ENCODE measurements around the gene TRAP1.

- no peak for TF ChIP-seq CEBPB (IDR thresholded peaks at IDR 0.05)
- TF ChIP-seq TAF1 (IDR thresholded peaks at IDR 0.05; ENCODE audit: low read depth): no peak
- TF ChIP-seq NFIC (IDR thresholded peaks at IDR 0.05): no peak
- no peak for TF ChIP-seq EGR1 (IDR thresholded peaks at IDR 0.05)
Measured at GRCh38 chr16:3655030-3655395, 62.3 kb downstream of the TRAP1 start.
